ENCODE measurements around the gene ABHD17C.

ABHD17C gene

DNA sequence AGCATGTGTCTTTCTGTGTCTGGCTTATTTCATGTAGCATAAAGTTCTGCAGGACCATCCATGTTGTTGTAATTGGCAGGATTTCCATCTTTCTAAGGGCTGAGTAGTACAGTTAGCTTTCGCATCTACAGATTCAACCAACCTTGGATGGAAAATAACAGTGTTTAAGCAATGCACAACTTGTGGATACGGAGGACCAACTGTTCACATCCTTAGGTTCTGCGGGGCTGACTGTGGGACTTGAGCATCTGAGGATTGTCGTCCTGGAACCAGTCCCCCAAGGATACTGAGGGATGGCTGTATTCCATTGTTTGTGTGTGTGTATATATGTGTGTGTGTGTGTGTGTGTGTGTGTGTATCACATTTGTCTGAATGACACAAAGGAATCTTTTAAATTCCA lies 27.7 kb downstream of the ABHD17C start:
- DNase-seq (ENCODE audit: low read depth, low spot score) = no peak
- H3K27ac ChIP-seq = no peak overlapping the region

DNA sequence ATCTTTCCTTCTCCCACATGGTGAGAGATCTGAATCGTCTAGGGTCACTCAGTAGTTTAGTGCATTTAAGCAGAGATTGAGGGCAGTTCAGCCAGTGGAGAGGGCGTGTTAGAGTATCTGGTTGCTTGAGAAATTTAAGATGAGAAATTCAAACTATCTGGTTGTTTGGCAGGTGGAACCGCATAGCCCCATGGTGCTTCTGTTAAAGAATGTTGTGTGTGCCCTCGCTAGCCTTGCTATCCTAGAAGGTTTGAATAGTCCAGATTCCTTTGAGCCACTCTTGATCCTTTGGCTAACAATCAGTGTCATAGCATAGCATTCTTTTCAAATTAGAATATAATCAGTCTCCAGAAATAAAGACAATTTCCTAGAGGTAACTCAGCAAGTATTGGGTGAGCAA lies 32.1 kb downstream of the ABHD17C start:
- no peak overlapping the region for H3K27ac ChIP-seq
- no peak for DNase-seq (ENCODE audit: low read depth, low spot score)

DNA sequence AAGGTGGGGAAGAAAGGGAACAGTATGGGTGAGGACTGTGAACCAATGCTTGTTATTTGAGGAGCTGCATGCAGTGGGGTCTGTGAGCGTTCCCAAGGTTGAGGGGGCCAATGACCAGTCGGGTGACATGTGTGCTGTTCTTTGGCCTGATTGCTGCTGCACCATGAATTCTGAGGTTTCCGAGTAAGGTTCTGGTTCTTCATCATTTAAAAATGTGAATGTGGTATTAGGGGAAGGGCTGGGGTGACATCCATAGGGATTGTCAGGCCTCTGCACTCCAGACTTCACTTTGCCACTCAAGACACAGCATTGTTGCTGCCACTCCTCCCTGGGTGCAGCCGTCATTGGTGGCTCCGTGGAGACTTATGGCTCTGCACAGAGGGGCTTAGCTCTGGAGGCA lies 32.5 kb downstream of the ABHD17C start:
- DNase-seq (ENCODE audit: low read depth, low spot score) = no peak
- H3K27ac ChIP-seq = no peak overlapping the region

DNA sequence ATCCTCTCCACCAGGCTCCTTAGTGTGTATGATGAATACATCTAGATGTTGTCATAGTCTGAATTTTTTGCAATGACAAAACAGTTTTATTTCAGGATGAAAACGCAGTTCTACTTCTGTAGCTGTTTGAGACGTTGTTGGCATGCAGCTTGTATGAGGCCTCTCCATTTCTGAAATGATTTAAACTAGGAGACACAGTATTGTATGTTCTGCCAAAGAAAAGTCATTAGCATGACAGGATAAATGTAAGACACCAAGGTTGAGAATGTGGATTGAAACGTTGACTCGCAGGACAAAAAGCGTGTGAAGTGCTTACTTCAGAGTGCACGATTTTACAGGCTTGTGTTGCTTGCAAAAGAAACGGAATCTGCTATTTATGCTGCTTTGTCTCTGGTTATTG lies 35.3 kb downstream of the ABHD17C start:
- no peak overlapping the region for H3K27ac ChIP-seq
- no peak for DNase-seq (ENCODE audit: low read depth, low spot score)

DNA sequence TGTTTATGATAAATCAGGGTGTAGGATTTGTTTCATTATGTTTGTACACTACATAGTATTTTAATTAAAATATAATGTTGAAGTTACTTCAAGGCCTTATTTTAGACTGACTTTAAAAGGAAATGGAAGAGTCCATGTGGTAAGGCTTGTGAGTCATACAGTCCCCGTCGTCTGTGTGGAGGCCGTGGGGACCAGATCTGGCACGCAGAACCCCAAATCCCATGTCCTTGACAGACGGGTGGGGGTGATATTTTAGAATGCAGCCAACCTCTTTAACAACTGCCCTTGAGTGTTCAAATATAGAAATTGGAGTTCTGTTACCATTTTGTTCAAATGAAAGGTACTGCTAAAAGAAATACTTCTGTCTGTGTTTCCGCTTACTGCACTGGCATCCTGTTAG lies 35.8 kb downstream of the ABHD17C start:
- DNase-seq (ENCODE audit: low read depth, low spot score) = no peak

DNA sequence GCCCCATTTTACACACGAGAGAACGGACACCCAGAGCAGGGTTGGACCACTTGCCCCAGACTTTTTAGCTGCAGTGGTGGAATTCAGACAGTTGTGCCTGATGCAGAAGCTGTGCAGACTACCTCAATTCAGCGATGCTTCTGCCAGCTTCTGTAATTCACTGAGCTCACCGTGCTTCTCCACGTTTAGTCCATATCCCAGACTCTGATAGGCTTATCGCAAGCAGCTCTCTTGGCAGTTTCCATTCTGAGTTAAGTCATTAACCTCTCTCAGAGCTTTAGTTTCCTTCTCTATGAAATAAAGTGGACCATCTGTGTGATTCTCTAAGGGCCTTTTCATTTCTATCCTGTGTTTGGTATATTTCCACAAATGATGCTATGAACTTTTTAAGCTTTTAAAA lies 37.1 kb downstream of the ABHD17C start:
- H3K27ac ChIP-seq = no peak overlapping the region
- DNase-seq (ENCODE audit: low read depth, low spot score) = no peak

More for the DNA sequence above, 35.8 kb downstream of the ABHD17C start:
- no peak overlapping the region for H3K27ac ChIP-seq

DNA sequence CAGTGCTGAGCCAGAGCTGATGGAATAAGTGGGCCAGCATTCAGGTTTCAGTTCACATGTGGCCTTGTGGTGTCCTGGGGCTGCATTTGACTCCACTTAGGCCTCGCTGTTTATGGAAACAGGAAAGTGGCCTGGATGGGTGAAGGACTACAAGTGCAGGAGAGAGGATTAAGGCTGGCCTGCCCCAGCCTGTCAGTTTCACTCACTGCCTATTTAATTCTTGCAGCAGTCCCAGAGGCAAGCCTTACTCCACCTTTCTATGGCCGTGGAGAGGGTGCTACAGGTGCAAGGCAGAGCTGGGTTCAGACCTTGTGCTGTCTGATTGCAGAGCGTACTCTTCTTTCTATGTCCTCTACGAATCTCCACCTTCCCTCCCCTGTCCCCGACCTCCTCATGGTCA lies 37.7 kb downstream of the ABHD17C start:
- DNase-seq (ENCODE audit: low read depth, low spot score) = no peak
- no peak overlapping the region for H3K27ac ChIP-seq

DNA sequence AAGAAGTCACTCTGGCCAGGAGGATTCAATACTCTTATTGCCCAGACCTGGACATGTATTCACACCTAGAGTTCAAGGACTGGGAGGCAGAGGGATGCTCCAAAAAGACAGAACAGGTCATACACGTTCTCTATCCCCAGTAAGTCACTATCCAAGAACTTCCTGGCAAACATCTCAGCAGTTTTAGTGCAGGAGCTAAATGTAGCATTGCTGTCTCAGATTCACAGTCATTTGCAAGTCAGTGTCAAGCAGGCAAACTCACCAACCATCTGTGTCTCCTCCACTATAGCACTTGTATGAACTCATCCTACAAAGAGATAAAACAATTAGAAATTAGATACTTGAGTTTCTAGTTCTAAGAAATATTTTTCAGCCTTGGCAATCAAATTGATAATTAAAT lies 38.4 kb downstream of the ABHD17C start:
- DNase-seq (ENCODE audit: low read depth, low spot score) = no peak
- no peak overlapping the region for H3K27ac ChIP-seq

DNA sequence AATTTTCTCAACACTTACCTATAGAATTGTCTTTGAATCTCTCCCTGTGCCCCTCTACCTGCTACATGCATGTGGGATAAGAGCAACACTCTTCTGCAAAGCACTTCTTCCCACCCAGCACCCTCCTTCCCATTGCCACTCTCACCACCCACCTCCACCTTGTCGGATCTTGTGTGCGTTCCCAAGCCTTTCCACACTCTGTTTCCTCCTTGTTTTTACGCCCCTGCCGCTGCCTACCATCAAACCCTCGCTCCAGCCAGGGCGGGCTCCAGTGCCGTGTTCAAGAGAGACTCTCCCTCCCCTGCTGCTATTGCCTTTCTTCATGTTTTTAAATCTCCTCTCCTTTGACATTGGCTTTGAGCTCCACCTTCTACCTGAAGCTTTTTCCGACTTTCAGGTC lies 40.2 kb downstream of the ABHD17C start:
- no peak overlapping the region for H3K27ac ChIP-seq

DNA sequence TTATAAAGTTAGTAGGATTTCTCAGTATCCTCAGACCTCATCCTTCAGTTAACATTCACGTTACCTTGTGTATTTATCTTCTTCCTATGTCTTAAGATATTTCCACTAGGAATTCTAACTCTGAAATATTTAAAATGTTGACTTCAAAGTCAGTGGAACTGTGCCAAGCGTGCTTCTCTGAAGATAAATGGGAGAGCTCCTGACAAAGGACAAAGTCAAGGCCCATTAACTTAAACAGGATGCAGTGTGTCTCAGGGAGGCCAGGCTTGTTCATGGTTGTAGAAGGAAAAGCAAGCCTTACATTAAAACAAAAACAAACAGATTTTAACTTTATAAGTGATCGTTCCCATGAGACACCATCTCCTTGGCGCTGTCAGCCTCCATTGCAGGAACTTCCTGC lies 41.5 kb downstream of the ABHD17C start:
- no peak overlapping the region for H3K27ac ChIP-seq
- DNase-seq (ENCODE audit: low read depth, low spot score) = no peak

More for the DNA sequence above, 40.2 kb downstream of the ABHD17C start:
- DNase-seq (ENCODE audit: low read depth, low spot score) = no peak

DNA sequence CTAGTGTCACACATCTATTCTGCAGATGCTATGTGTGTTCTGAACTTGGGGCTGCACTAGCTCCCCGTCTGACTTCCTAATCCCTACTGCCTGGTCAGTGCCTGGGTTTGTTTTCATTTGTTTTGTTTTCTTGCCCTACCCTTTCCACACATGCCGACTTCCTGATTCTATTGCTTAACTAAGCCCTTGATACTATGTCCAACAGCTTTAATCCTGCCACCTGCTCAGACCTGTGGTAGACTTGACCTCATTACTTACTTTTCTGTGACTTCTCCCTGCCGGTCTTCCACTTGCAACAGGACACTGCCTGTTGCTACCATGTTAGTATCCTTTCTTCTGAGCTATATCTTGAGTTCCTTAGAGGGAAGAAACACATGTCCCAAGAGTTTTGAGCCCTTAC lies 44.8 kb downstream of the ABHD17C start:
- DNase-seq (ENCODE audit: low read depth, low spot score) = peak; percentile 8

DNA sequence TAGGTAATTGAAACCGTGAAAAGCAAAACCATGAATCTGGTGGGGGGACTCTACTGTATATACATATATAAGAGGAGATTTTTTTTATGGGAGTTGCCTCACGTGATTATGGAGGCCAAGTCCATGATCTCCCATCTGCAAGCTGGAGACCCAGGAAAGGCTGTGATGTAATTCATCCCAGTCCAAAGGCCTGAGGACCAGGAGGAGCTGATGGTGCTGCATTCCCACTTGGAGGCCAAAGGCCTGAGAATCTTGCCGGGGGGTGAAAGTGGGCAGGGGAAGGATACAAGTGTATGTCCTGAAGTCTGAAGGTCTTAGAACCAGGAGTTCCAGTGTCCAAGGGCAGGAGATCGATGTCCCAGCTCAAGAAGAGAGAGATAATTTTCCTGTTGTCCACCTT lies 47.0 kb downstream of the ABHD17C start:
- no peak for DNase-seq (ENCODE audit: low read depth, low spot score)
- H3K27ac ChIP-seq = no peak overlapping the region

More for the DNA sequence above, 44.8 kb downstream of the ABHD17C start:
- H3K27ac ChIP-seq = no peak overlapping the region

DNA sequence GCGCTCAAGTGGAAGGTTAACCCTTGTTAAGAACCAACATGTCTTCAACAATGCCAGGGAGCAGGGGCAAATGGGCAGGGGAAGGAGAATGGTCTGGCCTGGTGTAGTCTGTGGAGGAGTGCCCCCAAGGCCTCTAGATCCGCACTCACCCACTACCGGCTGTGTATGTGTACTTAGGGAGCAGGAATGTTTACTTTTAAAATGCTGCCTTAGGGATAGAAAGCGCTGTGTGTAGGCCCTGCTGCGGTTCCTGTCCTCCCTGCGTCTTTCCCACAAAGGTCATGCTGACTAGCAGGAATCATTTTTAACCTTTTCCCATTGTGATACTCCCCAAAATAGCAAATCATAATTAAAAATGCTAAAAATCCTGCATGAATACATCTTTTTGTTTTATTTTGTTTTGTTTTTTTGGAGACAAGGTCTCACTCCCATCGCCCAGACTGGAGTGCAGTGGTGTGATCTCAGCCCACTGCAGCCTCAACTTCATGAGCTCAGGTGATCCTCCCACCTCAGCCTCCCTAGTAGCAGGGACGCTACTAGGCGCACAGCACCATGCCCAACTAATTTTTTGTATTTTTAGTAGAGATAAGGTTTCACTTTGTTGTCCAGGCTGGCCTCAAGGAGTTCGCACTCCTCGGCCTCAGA lies 48.2 kb downstream of the ABHD17C start:
- no peak for DNase-seq (ENCODE audit: low read depth, low spot score)
- H3K27ac ChIP-seq = no peak overlapping the region

DNA sequence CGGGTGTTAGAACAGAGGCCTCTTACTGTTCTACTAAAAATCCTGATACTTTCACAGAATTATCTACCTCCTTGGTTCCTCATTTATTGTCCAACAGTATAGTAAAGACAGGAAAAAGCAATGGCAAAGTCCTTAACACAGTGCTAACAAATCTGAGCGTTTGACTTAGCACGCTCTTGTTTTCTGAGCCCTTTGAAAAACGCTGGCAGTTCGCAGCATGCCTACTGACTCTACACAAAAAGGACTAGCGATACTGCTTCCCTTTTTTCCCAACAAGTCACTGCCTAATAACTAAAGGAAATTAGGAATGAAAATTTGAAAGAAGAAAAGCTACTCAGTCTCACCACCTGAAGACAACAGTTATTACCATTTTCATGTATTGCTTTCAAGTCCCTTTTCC lies 49.3 kb downstream of the ABHD17C start:
- peak overlapping the region; percentile 3 for H3K27ac ChIP-seq
- no peak for DNase-seq (ENCODE audit: low read depth, low spot score)

DNA sequence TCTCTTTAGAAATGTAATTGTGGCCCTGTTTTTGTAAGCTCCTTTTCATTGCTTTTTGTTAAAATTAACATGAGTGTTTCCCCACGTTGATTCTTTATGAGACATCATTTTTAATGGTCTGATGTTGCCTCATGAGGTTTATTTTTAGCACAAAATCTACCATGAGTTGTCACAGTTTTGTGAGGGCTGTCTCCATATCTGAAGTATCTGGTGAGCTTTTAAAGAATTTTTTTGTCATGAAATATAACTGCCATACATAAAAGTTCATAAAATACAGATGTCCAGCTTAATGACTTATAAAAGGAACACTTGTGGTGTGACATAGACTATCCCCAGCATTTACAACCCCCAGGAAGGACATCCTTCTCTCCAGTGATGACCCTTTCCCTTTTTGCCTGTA lies 49.7 kb downstream of the ABHD17C start:
- peak overlapping the region; percentile 3 for H3K27ac ChIP-seq
- no peak for DNase-seq (ENCODE audit: low read depth, low spot score)

DNA sequence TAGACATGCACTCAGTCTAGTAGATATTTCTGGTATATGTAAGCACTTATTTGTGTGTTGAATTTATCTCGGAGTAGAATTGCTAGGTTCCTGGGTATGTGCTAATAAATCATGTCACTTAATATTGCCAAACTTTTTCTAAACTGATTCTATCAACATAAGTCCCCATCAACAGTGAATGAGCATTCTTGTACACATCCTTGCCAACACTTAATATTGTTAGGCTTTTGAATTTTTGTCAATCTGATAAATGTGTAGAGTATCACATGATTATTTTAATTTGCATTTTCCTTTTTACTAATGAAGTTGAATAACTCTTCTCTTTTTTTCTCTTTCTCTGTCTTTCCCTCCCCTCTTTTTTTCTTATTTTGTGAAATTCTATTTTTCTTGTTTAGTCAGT lies 50.8 kb downstream of the ABHD17C start:
- H3K27ac ChIP-seq = no peak overlapping the region
- DNase-seq (ENCODE audit: low read depth, low spot score) = no peak

DNA sequence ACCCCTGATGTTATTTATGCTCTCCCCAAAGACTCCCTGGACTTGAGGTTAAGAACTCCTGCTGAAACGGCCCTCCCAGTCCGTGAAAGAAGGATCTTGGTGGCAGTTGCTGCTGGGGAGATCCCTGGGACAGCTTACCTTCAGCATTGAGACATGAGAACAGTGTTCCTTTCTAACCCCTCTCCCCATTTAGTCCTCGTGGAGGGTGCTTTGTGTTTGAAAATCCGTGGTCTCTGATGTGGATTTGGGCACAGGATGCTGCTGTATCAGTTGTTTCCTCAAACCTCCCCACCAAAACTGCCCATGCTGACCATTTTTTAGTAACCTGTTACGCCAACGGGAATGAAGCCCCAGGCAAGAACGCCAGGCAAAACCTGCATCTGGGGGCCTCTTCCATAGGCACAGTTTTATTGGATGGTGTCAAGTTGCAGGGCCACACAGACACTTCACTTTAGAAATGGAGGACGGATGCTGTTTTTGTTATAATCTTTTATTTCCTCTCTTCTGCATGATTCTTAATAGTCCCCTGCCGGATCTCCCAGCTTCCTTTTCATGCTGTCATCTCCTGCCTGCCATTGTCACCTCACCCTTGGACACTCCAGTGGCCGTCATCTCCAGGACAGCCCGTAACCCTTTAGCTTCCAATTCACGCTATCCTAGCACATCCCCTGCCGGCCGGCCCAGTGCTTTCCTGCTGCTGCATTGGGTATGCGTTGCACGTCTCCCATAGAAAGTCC lies 52.4 kb downstream of the ABHD17C start:
- DNase-seq (ENCODE audit: low read depth, low spot score) = no peak
- H3K27ac ChIP-seq = no peak overlapping the region

DNA sequence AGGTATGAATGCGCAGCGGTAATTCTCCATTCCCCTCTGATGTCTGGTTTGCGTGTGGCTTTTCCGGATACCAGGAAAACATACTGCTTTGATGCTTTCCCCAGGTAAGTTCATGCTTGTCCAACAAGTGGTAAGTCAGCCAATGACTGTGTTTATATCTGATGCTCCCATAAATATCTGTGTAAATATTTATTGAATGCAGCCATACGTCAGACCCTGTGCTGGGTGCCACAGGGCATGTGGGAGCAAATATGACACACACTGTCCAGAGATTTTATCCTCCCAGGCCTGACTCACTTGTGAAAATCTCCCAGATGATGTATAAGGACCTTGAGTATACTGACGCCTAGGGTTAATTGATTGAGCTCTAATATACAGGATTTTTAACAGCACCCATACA lies 54.5 kb downstream of the ABHD17C start:
- peak; percentile 68 for DNase-seq (ENCODE audit: low read depth, low spot score)
- H3K27ac ChIP-seq = no peak overlapping the region

DNA sequence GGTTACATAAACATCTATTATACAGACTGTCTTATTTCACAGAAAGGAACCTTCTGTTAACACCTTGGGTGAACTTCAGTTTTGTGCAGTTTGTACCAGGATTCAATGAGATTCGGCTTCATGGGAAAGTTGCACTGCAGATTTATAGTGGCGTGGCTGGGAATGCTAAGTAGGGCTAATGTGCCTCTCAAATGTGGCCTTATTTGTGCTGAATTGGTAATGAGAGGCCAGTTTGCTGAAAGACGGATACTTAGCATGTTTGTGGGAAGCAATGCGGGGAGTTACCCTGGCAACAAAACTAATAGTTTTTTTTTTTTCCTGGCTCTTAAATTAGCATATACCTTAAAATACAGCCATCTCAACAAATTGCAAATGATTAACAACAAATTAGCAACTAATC lies 55.5 kb downstream of the ABHD17C start:
- no peak for DNase-seq (ENCODE audit: low read depth, low spot score)
- H3K27ac ChIP-seq = no peak overlapping the region

DNA sequence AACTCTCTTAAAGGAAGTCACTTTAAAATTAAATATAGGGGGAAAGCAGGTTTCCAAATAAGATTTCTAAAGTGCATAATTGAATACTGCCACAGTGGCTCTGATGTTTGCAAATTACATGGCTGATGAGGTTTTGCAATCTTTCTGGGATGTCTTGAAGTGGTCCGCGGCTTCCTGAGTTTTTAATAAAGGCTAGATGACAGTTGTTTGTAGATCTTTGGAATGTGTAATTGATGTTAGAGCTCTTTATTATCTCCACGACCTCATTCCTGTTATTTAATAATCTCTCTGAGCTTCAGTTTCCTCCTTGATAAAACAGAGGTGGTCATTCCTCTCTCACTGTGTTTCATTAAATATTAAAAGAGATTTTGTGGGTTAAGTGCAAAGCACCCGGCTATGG lies 57.1 kb downstream of the ABHD17C start:
- H3K27ac ChIP-seq = no peak overlapping the region
- no peak for DNase-seq (ENCODE audit: low read depth, low spot score)

DNA sequence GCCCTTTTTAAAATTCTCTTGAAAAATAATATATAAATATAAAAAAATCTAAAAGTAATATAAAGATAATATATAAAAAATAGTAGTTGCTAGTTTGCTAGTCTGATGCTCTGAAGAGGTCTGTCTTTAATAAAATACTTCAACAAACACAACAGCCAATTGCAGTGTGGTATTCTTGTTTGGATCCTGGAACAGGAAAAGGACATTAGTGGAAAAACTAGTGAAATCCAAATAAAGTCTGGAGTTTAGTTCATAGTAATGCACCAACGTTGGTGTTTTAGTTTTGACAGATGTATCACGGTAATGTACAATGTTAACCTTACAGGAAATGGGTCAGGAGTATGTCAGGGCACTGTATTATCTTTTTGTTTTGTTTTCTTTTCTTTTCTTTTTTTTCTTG lies 58.1 kb downstream of the ABHD17C start:
- no peak for DNase-seq (ENCODE audit: low read depth, low spot score)
- H3K27ac ChIP-seq = no peak overlapping the region

DNA sequence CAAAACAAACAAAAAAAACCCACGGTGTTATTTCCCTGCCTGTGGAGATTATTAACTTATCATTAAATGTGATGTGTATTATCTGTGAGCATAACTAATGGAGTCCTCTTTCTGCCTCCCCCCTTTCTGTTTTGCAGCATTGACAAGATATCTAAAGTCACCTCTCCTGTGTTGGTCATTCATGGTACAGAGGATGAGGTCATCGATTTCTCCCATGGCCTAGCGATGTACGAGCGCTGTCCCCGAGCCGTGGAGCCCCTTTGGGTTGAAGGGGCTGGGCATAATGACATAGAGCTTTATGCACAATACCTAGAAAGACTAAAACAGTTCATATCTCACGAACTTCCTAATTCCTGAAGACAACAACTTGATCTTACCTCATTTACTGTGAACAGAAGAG lies 58.9 kb downstream of the ABHD17C start:
- DNase-seq (ENCODE audit: low read depth, low spot score) = no peak
- no peak overlapping the region for H3K27ac ChIP-seq

Data from epithelial cell of prostate (primary cell).